Measurements from ENCODE around the gene GNAQ. TPM values are rescaled to one million over a fixed set of nuclear protein-coding genes. Genes with fewer than 3 reads are reported as not detected.
A peak's percentile ranks its signal among the peaks of the same experiment; 100 is the strongest.

Gene GNAQ
- total RNA-seq, 2 donors from 2014 or later: 20.9 to 27.8 TPM

- DNase-seq (no peak), ATAC-seq (no peak)
- intact Hi-C loops (cut with DNase I): no loop called here
Measured at GRCh38 chr9:77843871-77844155, 187.8 kb downstream of the GNAQ start.

- DNase-seq (no peak), ATAC-seq (no peak)
- intact Hi-C loops (cut with DNase I): no loop called here
Measured at GRCh38 chr9:77843076-77843870, 188.3 kb downstream of the GNAQ start.

GRCh38 chr9:77841739-77842386 lies 189.7 kb downstream of the GNAQ start:
- ATAC-seq: no peak
- no peak for DNase-seq
- intact Hi-C loops (cut with DNase I): no loop called here

GRCh38 chr9:77839459-77840140 lies 192.0 kb downstream of the GNAQ start:
- intact Hi-C loops (cut with DNase I): no loop called here
- ATAC-seq: peak; percentile 65 to 72
- no peak for DNase-seq

GRCh38 chr9:77838986-77839385 lies 192.6 kb downstream of the GNAQ start:
- DNase-seq: no peak
- intact Hi-C loops (cut with DNase I): no loop called here
- no peak for ATAC-seq

GRCh38 chr9:77834898-77835488 lies 196.6 kb downstream of the GNAQ start:
- ATAC-seq: no peak
- intact Hi-C loops (cut with DNase I): no loop called here
- DNase-seq: no peak

GRCh38 chr9:77833561-77834429 lies 197.8 kb downstream of the GNAQ start:
- intact Hi-C loops (cut with DNase I): no loop called here
- ATAC-seq (no peak), DNase-seq (no peak)

GRCh38 chr9:77832639-77833038 lies 199.0 kb downstream of the GNAQ start:
- intact Hi-C loops (cut with DNase I): no loop called here
- ATAC-seq (peak in 1 of 2 donors; percentile 85), DNase-seq (no peak)

GRCh38 chr9:77831781-77832180 lies 199.8 kb downstream of the GNAQ start:
- DNase-seq (no peak), ATAC-seq (no peak)
- intact Hi-C loops (cut with DNase I): no loop called here

- DNase-seq (no peak), ATAC-seq (no peak)
- intact Hi-C loops (cut with DNase I): no loop called here
Measured at GRCh38 chr9:77830618-77831285, 200.9 kb downstream of the GNAQ start.

- ATAC-seq (peak in 1 of 2 donors; percentile 56), DNase-seq (no peak)
- intact Hi-C loops (cut with DNase I): no loop called here
Measured at GRCh38 chr9:77829420-77829819, 202.2 kb downstream of the GNAQ start.

- DNase-seq (no peak), ATAC-seq (no peak)
- intact Hi-C loops (cut with DNase I): no loop called here
Measured at GRCh38 chr9:77827104-77827784, 204.4 kb downstream of the GNAQ start.

GRCh38 chr9:77826621-77827020 lies 205.0 kb downstream of the GNAQ start:
- DNase-seq (no peak), ATAC-seq (no peak)
- intact Hi-C loops (cut with DNase I): no loop called here

GRCh38 chr9:77826116-77826515 lies 205.5 kb downstream of the GNAQ start:
- DNase-seq: no peak
- intact Hi-C loops (cut with DNase I): no loop called here
- ATAC-seq: no peak

- DNase-seq (no peak), ATAC-seq (no peak)
- intact Hi-C loops (cut with DNase I): no loop called here
Measured at GRCh38 chr9:77825361-77825760, 206.2 kb downstream of the GNAQ start.

- ATAC-seq (peak in 1 of 2 donors; percentile 63), DNase-seq (no peak)
- intact Hi-C loops (cut with DNase I): no loop called here
Measured at GRCh38 chr9:77820293-77820954, 211.2 kb downstream of the GNAQ start.

GRCh38 chr9:77819657-77820056 lies 212.0 kb downstream of the GNAQ start:
- ATAC-seq (peak in 1 of 2 donors; percentile 64), DNase-seq (no peak)
- intact Hi-C loops (cut with DNase I): no loop called here

Data from left cardiac atrium (tissue), 4 donors.